ENCODE results near the gene ZNFX1.

Gene ZNFX1

GRCh38 chr20:49291200-49291599 lies 13.3 kb upstream of the ZNFX1 start:
- no peak for TF ChIP-seq CTCF (IDR thresholded peaks at IDR 0.05; ENCODE audit: low read depth, low read length)
- DNase-seq (ENCODE audit: extremely low read depth, low read depth), result no peak

- DNase-seq (ENCODE audit: extremely low read depth, low read depth), result no peak
- TF ChIP-seq CTCF (IDR thresholded peaks at IDR 0.05; ENCODE audit: low read depth, low read length), result no peak
Measured at GRCh38 chr20:49290608-49291191, 12.8 kb upstream of the ZNFX1 start.

- TF ChIP-seq CTCF (IDR thresholded peaks at IDR 0.05; ENCODE audit: low read depth, low read length), result no peak
- DNase-seq (ENCODE audit: extremely low read depth, low read depth), result no peak
Measured at GRCh38 chr20:49288784-49289696, 11.2 kb upstream of the ZNFX1 start.

- DNase-seq (ENCODE audit: extremely low read depth, low read depth), result no peak
- TF ChIP-seq CTCF (IDR thresholded peaks at IDR 0.05; ENCODE audit: low read depth, low read length), result no peak
Measured at GRCh38 chr20:49288250-49288751, 10.4 kb upstream of the ZNFX1 start.

- DNase-seq (ENCODE audit: extremely low read depth, low read depth), result no peak
- TF ChIP-seq CTCF (IDR thresholded peaks at IDR 0.05; ENCODE audit: low read depth, low read length), result no peak
Measured at GRCh38 chr20:49287555-49288249, 9.8 kb upstream of the ZNFX1 start.

GRCh38 chr20:49286689-49287551 lies 9.1 kb upstream of the ZNFX1 start:
- no peak for TF ChIP-seq CTCF (IDR thresholded peaks at IDR 0.05; ENCODE audit: low read depth, low read length)
- no peak for DNase-seq (ENCODE audit: extremely low read depth, low read depth)

All from AG09319 (cell line).